Adrenal gland (tissue), 5 donors: ENCODE results near the gene LARP4B.

Experiments
- CTCF ChIP-seq, 6 experiments: fragments of 450-650 bp in 4 of 6; fragments of 200-600 bp in 2 of 6; sonication (generic) in 1 of 6; IDR thresholded peaks; 1 replicate in 5 of 6; 2 replicates in 1 of 6; pipeline versions ENCODE4 v1.5.1 to v1.8.0; 2016 to 2021; ENCODE audit warnings: antibody characterized with exemption in 6 of 6, mild to moderate bottlenecking in 2 of 6, moderate library complexity in 1 of 6
- POLR2A ChIP-seq, 2 donors: fragments of 450-650 bp; IDR thresholded peaks; one replicate each; pipeline ENCODE4 v1.6.1; 2017; ENCODE audit warnings: antibody characterized with exemption in 2 of 2, mild to moderate bottlenecking in 2 of 2, moderate library complexity in 1 of 2
- donor health status: DM: no; HTN: no; CAD: no.

GRCh38 chr10:822197-822596, 109.3 kb downstream of the LARP4B start:
- TF ChIP-seq CTCF (IDR thresholded peaks at IDR 0.05) (no peak), POLR2A (IDR thresholded peaks at IDR 0.05) (no peak)
